ENCODE data around the gene COL1A1. TPM values are rescaled to one million over a fixed set of nuclear protein-coding genes. Genes with fewer than 3 reads are reported as not detected.
A peak's percentile ranks its signal among the peaks of the same experiment; 100 is the strongest.

The COL1A1 gene
- total RNA-seq, 1 donor from 2014 or later = 12,796 TPM

DNA sequence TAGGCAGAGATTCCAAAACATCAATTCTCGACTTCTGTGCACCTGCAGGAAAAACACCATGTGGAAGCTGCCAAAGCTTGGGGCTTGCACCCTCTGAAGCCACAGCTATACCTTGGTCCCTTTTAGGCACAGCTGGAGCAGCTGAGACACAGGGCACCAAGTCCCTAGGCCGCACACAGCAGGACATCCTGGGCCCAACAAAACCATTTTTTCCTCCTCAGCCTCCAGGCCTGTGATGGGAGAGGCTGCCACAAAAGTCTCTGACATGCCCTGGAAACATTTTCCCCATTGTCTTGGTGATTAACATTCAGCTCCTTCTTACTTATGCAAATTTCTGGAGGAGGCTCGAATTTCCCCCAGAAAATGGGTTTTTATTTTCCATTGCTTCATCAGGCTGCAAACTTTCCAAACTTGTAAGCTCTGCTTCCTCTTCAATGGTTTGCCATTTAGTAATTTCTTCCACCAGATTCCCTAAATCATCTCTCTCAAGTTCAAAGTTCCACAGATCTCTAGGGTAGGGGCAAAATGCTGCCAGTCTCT lies 24.3 kb upstream of the COL1A1 start:
- Histone ChIP-seq H3K4me2 (ENCODE audit: low read length) (no peak overlapping the region), H3K27me3 (ENCODE audit: insufficient read depth, low read length) (no peaks in the 10 kb centered on the region), H3K4me3 (ENCODE audit: insufficient read depth, low read depth, low read length) (no peak overlapping the region), H3K9ac (ENCODE audit: low read length) (no peak overlapping the region), H4K20me1 (ENCODE audit: insufficient read depth, low read length) (no peaks in the 10 kb centered on the region), H2AFZ (ENCODE audit: low read depth, low read length) (no peak overlapping the region), H3K27ac (ENCODE audit: low read depth, low read length) (no peak overlapping the region), H3K79me2 (ENCODE audit: insufficient read depth, low read length) (peaks cover 5% of the 10 kb centered on the region), H3K4me1 (ENCODE audit: insufficient read depth, low read length) (peaks cover 21% of the 10 kb centered on the region), H3K36me3 (ENCODE audit: insufficient read depth, low read length) (no peaks in the 10 kb centered on the region), H3K9me3 (ENCODE audit: insufficient read depth, low read depth, low read length) (peaks cover 8% of the 10 kb centered on the region)
- Mint-ChIP-seq H3K4me1 (ENCODE audit: low read depth, unreplicated experiment) (peaks cover 17% of the 10 kb centered on the region), H3K36me3 (ENCODE audit: low read depth, unreplicated experiment) (peaks cover 4% of the 10 kb centered on the region), H3K9me3 (ENCODE audit: unreplicated experiment) (peaks cover 26% of the 10 kb centered on the region), H3K27me3 (ENCODE audit: low read depth, unreplicated experiment) (no peaks in the 10 kb centered on the region), H3K27ac (ENCODE audit: unreplicated experiment) (no peak overlapping the region), H3K4me3 (ENCODE audit: unreplicated experiment) (no peak overlapping the region)
- DNase-seq (ENCODE audit: low read depth) (no peak), FAIRE-seq (no peak)
- TF ChIP-seq, protein P1, sequence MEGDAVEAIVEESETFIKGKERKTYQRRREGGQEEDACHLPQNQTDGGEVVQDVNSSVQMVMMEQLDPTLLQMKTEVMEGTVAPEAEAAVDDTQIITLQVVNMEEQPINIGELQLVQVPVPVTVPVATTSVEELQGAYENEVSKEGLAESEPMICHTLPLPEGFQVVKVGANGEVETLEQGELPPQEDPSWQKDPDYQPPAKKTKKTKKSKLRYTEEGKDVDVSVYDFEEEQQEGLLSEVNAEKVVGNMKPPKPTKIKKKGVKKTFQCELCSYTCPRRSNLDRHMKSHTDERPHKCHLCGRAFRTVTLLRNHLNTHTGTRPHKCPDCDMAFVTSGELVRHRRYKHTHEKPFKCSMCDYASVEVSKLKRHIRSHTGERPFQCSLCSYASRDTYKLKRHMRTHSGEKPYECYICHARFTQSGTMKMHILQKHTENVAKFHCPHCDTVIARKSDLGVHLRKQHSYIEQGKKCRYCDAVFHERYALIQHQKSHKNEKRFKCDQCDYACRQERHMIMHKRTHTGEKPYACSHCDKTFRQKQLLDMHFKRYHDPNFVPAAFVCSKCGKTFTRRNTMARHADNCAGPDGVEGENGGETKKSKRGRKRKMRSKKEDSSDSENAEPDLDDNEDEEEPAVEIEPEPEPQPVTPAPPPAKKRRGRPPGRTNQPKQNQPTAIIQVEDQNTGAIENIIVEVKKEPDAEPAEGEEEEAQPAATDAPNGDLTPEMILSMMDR (IDR thresholded peaks at IDR 0.05; ENCODE audit: insufficient read depth, low read depth, low read length) = no peak
- TF ChIP-seq EZH2 (IDR thresholded peaks at IDR 0.05; ENCODE audit: insufficient read depth, low read length) = no peak

DNA sequence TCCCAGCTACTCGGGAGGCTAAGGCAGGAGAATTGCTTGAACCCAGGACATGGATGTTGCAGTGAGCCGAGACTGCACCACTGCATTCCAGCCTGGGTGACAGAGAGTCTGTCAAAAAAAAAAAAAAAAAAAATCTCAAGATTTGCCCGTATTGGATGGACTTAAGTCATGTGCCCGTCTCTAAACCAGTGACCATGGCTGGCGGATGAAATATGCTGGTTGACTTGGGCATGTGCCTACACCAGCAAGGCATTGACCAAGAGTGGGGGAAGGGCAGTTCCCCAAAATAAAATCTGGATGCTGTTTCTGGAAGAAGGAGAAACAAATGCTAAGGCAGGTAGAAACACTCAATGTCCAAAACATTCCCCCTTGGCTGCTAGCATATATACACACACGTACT lies 21.5 kb upstream of the COL1A1 start:
- DNase-seq (ENCODE audit: low read depth) (no peak), FAIRE-seq (no peak)
- peaks cover 5% of the 10 kb centered on the region for H3K79me2 ChIP-seq (ENCODE audit: insufficient read depth, low read length)
- H4K20me1 ChIP-seq (ENCODE audit: insufficient read depth, low read length) = no peaks in the 10 kb centered on the region
- no peak overlapping the region for H3K9ac ChIP-seq (ENCODE audit: low read length)
- Mint-ChIP-seq H3K4me1 (ENCODE audit: low read depth, unreplicated experiment) (peaks cover 42% of the 10 kb centered on the region), H3K4me3 (ENCODE audit: unreplicated experiment) (no peak overlapping the region), H3K27me3 (ENCODE audit: low read depth, unreplicated experiment) (no peaks in the 10 kb centered on the region), H3K27ac (ENCODE audit: unreplicated experiment) (peak overlapping the region; percentile 26), H3K36me3 (ENCODE audit: low read depth, unreplicated experiment) (peaks cover 4% of the 10 kb centered on the region), H3K9me3 (ENCODE audit: unreplicated experiment) (peaks cover 19% of the 10 kb centered on the region)
- no peaks in the 10 kb centered on the region for H3K36me3 ChIP-seq (ENCODE audit: insufficient read depth, low read length)
- H3K4me2 ChIP-seq (ENCODE audit: low read length) = no peak overlapping the region
- no peak overlapping the region for H3K4me3 ChIP-seq (ENCODE audit: insufficient read depth, low read depth, low read length)
- H3K4me1 ChIP-seq (ENCODE audit: insufficient read depth, low read length) = peaks cover 42% of the 10 kb centered on the region
- H3K27ac ChIP-seq (ENCODE audit: low read depth, low read length) = no peak overlapping the region
- H2AFZ ChIP-seq (ENCODE audit: low read depth, low read length) = no peak overlapping the region
- H3K27me3 ChIP-seq (ENCODE audit: insufficient read depth, low read length) = no peaks in the 10 kb centered on the region
- peaks cover 8% of the 10 kb centered on the region for H3K9me3 ChIP-seq (ENCODE audit: insufficient read depth, low read depth, low read length)
- no peak for TF ChIP-seq EZH2 (IDR thresholded peaks at IDR 0.05; ENCODE audit: insufficient read depth, low read length)
- TF ChIP-seq, protein P1 (IDR thresholded peaks at IDR 0.05; ENCODE audit: insufficient read depth, low read depth, low read length) = no peak

DNA sequence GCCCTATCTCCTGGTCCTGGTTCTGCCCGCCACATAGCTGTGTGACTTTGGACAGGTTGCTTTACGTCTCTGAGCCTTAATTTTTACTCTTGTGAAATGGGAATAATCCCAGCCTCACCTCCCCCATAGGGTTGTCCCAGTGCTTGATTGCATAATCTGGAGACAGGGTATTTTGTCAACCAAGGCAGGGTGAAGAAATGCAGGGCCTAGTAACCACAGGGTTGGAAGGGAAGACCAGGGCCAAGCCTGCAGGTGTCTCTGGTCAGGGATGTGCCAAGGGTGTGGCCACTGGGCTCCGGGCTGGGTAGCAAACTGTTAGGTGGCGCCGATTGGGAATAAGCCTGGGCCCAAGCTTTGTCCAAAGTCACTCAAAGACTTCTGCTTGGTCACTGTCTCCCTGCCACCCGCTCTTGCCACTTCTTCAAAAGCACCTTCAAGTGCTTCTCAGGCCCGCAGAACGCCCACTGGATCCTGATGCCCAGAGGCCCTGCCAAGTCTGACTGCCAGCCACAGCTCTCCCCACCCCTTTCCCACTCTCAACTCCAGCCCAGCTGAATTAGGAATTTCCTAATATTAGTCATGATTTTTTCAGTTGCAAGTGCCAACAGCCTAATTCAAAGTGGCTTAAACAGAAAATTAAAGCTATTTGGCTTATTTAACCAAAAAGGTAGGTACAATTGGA lies 20.6 kb upstream of the COL1A1 start:
- Histone ChIP-seq H3K4me1 (ENCODE audit: insufficient read depth, low read length) (peaks cover 52% of the 10 kb centered on the region), H3K79me2 (ENCODE audit: insufficient read depth, low read length) (peaks cover 5% of the 10 kb centered on the region), H3K9me3 (ENCODE audit: insufficient read depth, low read depth, low read length) (peaks cover 8% of the 10 kb centered on the region), H2AFZ (ENCODE audit: low read depth, low read length) (no peak overlapping the region), H3K27me3 (ENCODE audit: insufficient read depth, low read length) (no peaks in the 10 kb centered on the region), H3K9ac (ENCODE audit: low read length) (peak overlapping the region; percentile 90), H4K20me1 (ENCODE audit: insufficient read depth, low read length) (no peaks in the 10 kb centered on the region), H3K27ac (ENCODE audit: low read depth, low read length) (peak overlapping the region; percentile 66), H3K36me3 (ENCODE audit: insufficient read depth, low read length) (no peaks in the 10 kb centered on the region), H3K4me2 (ENCODE audit: low read length) (peak overlapping the region; percentile 34), H3K4me3 (ENCODE audit: insufficient read depth, low read depth, low read length) (no peak overlapping the region)
- peak overlapping the region; percentile 100 for H3K27ac Mint-ChIP-seq (ENCODE audit: unreplicated experiment)
- H3K27me3 Mint-ChIP-seq (ENCODE audit: low read depth, unreplicated experiment) = no peaks in the 10 kb centered on the region
- H3K4me3 Mint-ChIP-seq (ENCODE audit: unreplicated experiment) = peak overlapping the region; percentile 55
- FAIRE-seq = no peak
- H3K9me3 Mint-ChIP-seq (ENCODE audit: unreplicated experiment) = peaks cover 15% of the 10 kb centered on the region
- TF ChIP-seq EZH2 (IDR thresholded peaks at IDR 0.05; ENCODE audit: insufficient read depth, low read length) = no peak
- TF ChIP-seq, protein P1 (IDR thresholded peaks at IDR 0.05; ENCODE audit: insufficient read depth, low read depth, low read length) = no peak
- peak; percentile 76 for DNase-seq (ENCODE audit: low read depth)
- H3K4me1 Mint-ChIP-seq (ENCODE audit: low read depth, unreplicated experiment) = peaks cover 51% of the 10 kb centered on the region
- H3K36me3 Mint-ChIP-seq (ENCODE audit: low read depth, unreplicated experiment) = peaks cover under 1% of the 10 kb centered on the region
